Measurements from ENCODE around the gene ZNF222.

DNA sequence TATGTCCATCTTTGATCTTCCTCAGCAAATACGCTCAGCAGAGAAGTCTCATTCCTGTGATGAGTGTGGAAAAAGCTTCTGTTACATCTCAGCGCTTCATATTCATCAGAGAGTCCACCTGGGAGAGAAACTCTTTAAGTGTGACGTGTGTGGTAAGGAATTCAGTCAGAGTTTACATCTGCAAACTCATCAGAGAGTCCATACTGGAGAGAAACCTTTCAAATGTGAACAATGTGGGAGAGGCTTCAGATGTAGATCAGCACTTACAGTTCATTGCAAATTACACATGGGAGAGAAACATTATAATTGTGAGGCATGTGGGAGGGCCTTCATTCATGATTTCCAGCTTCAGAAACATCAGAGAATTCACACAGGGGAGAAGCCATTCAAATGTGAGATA lies 41.1 kb downstream of the ZNF222 start:
- TF ChIP-seq SNAI2 (CRISPR knock-in tag; IDR thresholded peaks at IDR 0.05) (no peak), TOX (CRISPR knock-in tag; IDR thresholded peaks at IDR 0.05; ENCODE audit: borderline replicate concordance) (no peak), ZC3H10 (CRISPR knock-in tag; IDR thresholded peaks at IDR 0.05) (no peak), ESRRG (CRISPR knock-in tag; IDR thresholded peaks at IDR 0.05) (no peak), RARB (CRISPR knock-in tag; IDR thresholded peaks at IDR 0.05) (no peak), ZNF565 (CRISPR knock-in tag; conservative IDR thresholded peaks at IDR 0.05; ENCODE audit: low read depth) (no peak), ZFP30 (CRISPR knock-in tag; IDR thresholded peaks at IDR 0.05) (no peak)
- TF ChIP-seq, protein P1, sequence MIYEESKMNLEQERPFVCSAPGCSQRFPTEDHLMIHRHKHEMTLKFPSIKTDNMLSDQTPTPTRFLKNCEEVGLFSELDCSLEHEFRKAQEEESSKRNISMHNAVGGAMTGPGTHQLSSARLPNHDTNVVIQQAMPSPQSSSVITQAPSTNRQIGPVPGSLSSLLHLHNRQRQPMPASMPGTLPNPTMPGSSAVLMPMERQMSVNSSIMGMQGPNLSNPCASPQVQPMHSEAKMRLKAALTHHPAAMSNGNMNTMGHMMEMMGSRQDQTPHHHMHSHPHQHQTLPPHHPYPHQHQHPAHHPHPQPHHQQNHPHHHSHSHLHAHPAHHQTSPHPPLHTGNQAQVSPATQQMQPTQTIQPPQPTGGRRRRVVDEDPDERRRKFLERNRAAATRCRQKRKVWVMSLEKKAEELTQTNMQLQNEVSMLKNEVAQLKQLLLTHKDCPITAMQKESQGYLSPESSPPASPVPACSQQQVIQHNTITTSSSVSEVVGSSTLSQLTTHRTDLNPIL (CRISPR knock-in tag; IDR thresholded peaks at IDR 0.05; ENCODE audit: low read depth) = no peak
- TF ChIP-seq, protein P2, sequence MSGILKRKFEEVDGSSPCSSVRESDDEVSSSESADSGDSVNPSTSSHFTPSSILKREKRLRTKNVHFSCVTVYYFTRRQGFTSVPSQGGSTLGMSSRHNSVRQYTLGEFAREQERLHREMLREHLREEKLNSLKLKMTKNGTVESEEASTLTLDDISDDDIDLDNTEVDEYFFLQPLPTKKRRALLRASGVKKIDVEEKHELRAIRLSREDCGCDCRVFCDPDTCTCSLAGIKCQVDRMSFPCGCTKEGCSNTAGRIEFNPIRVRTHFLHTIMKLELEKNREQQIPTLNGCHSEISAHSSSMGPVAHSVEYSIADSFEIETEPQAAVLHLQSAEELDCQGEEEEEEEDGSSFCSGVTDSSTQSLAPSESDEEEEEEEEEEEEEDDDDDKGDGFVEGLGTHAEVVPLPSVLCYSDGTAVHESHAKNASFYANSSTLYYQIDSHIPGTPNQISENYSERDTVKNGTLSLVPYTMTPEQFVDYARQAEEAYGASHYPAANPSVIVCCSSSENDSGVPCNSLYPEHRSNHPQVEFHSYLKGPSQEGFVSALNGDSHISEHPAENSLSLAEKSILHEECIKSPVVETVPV (CRISPR knock-in tag; IDR thresholded peaks at IDR 0.05) = no peak
- TF ChIP-seq, protein P3, sequence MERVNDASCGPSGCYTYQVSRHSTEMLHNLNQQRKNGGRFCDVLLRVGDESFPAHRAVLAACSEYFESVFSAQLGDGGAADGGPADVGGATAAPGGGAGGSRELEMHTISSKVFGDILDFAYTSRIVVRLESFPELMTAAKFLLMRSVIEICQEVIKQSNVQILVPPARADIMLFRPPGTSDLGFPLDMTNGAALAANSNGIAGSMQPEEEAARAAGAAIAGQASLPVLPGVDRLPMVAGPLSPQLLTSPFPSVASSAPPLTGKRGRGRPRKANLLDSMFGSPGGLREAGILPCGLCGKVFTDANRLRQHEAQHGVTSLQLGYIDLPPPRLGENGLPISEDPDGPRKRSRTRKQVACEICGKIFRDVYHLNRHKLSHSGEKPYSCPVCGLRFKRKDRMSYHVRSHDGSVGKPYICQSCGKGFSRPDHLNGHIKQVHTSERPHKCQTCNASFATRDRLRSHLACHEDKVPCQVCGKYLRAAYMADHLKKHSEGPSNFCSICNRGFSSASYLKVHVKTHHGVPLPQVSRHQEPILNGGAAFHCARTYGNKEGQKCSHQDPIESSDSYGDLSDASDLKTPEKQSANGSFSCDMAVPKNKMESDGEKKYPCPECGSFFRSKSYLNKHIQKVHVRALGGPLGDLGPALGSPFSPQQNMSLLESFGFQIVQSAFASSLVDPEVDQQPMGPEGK (CRISPR knock-in tag; IDR thresholded peaks at IDR 0.05; ENCODE audit: borderline replicate concordance) = no peak

Measured in SK-N-SH treated with all-trans-retinoic acid at 6 μM for 48 hours (cell line).